ENCODE measurements around the gene GAL3ST1. TPM values are rescaled to one million over a fixed set of nuclear protein-coding genes. Genes with fewer than 3 reads are reported as not detected.
A peak's percentile ranks its signal among the peaks of the same experiment; 100 is the strongest.
"Not testable (repeated sequence)": the region's sequence is repeated elsewhere in the genome, so short reads cannot be mapped to it uniquely, and the experiment has no call there.

Gene GAL3ST1
- polyA plus RNA-seq, 1 donor, result 6.5 TPM

GRCh38 chr22:30564045-30564760 is 10.3 kb downstream of the GAL3ST1 start:
- DNase-seq, result no peak

- DNase-seq, result no peak
These were observed 12.1 kb downstream of the GAL3ST1 start for GRCh38 chr22:30562366-30562765.

- DNase-seq, result no peak
These were observed 12.9 kb downstream of the GAL3ST1 start for GRCh38 chr22:30561402-30562189.

GRCh38 chr22:30560643-30561202 is 13.7 kb downstream of the GAL3ST1 start:
- not testable (repeated sequence) for DNase-seq

- no peak for DNase-seq
These were observed 14.6 kb downstream of the GAL3ST1 start for GRCh38 chr22:30559889-30560288.

GRCh38 chr22:30557243-30557642 is 17.2 kb downstream of the GAL3ST1 start:
- no peak for DNase-seq

- no peak for DNase-seq
These were observed 18.1 kb downstream of the GAL3ST1 start for GRCh38 chr22:30556388-30556787.

- DNase-seq, result no peak
These were observed 18.9 kb downstream of the GAL3ST1 start for GRCh38 chr22:30555282-30556210.

- no peak for DNase-seq
These were observed 20.5 kb downstream of the GAL3ST1 start for GRCh38 chr22:30553971-30554370.

GRCh38 chr22:30552719-30553118 is 21.7 kb downstream of the GAL3ST1 start:
- no peak for DNase-seq

GRCh38 chr22:30551813-30552212 is 22.7 kb downstream of the GAL3ST1 start:
- not testable (repeated sequence) for DNase-seq

- DNase-seq, result no peak
These were observed 27.3 kb downstream of the GAL3ST1 start for GRCh38 chr22:30547188-30547587.

- DNase-seq, result no peak
These were observed 27.8 kb downstream of the GAL3ST1 start, which contains the start of gene SEC14L6 for GRCh38 chr22:30546616-30547015. SEC14L6 (minus strand) TSS chr22:30546741; CDS start chr22:30546682, 59 bp downstream.

GRCh38 chr22:30542811-30543188 is 31.7 kb downstream of the GAL3ST1 start:
- no peak for DNase-seq

- peak; percentile 16 for DNase-seq
These were observed 32.3 kb downstream of the GAL3ST1 start for GRCh38 chr22:30541961-30542810.

- not testable (repeated sequence) for DNase-seq
These were observed 33.0 kb downstream of the GAL3ST1 start for GRCh38 chr22:30541511-30541910.

- no peak for DNase-seq
These were observed 35.1 kb downstream of the GAL3ST1 start for GRCh38 chr22:30539368-30539767.

- DNase-seq, result no peak
These were observed 36.2 kb downstream of the GAL3ST1 start for GRCh38 chr22:30538280-30538679.

- DNase-seq, result no peak
These were observed 37.3 kb downstream of the GAL3ST1 start for GRCh38 chr22:30537083-30537731.

GRCh38 chr22:30535182-30535581 is 39.3 kb downstream of the GAL3ST1 start:
- no peak for DNase-seq
